ENCODE data around the gene CNOT4. TPM values are rescaled to one million over a fixed set of nuclear protein-coding genes. Genes with fewer than 3 reads are reported as not detected.
A peak's percentile ranks its signal among the peaks of the same experiment; 100 is the strongest.

Gene CNOT4
- 25.0 TPM for total RNA-seq
- long read RNA-seq, full-length matches to known transcripts = 1 of 7 reads
- long read RNA-seq, partial matches to known transcripts = 4 of 7 reads
- long read RNA-seq, other reads (novel, unspliced or antisense) = 2 of 7 reads

GRCh38 chr7:135509839-135510591, at the start of gene CNOT4:
Gene CNOT4, minus strand, starts transcription at chr7:135510102. Its CDS starts 71,771 bp downstream, at chr7:135438331.
- peak; percentile 98 for DNase-seq (ENCODE audit: low spot score)

- DNase-seq (ENCODE audit: low spot score) = no peak
Measured at GRCh38 chr7:135558881-135559280, 49.0 kb upstream of the CNOT4 start.

DNA sequence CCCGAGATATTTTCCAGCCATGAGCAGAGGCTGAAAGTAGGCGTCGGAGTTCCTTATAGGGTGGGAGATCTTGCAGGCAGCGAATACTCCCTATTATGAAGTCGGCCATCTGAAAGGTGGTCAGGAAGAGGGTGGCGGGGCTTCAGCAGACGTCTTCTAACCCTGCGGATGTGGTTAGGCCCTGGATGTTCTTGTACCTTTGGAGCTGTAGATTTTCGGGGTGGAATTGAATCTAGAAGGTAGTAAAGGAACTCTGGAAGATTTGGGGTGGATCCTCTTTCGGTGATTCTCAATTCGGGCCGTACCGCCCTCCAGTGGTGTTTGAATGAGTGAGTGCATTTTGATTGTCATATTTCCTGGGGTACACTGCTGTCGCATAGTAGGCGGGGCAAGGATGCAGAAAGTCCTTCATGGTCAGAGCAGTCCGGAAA, 48.5 kb upstream of the CNOT4 start:
- no peak for DNase-seq (ENCODE audit: low spot score)

DNA sequence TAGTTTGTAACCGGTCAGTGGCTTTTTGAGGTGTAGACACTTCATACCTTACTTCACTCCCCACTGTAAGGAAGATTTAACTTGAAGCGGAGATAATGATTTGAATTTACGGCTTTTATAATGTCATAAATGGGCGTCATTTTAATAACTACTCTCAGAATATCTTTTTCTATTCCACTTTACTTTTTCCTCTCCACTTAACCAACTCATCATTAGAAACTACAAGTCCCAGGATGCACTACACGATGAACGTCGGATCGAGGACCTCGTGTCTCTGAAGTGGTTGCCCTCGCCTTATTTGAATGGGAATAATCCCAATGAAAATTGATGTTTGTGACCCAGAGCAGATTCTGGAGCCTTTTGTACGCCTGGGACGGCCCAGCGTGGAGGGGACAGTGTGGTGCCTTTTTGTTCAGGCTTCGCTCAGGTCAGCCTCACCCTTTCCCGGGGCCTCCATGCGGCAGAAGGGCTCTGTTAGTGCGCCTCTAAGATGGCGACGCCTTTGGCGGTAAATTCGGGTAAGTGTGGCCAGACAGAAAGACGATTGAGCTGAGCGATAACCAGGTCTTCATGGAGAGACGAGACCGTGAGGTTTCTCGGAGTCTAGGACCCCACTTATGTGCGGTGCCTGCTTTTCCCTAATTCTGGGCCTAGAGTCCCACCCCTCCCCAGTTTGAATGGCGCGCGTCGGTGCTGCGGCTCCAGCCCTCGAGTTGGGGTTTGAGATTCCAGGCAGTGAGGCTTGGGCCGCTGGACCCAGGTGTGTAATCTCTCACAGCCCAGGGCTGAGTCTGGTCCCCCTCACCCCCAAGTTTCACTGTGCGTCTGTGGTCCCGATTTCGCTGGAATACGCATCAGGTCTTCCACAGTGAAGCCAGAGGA, 47.8 kb upstream of the CNOT4 start, which contains the start of gene NUP205:
Gene NUP205 (plus strand): TSS at position 463 of the 882 bp plus-strand sequence. CDS start 28 bp downstream, at position 491.
- no peak for DNase-seq (ENCODE audit: low spot score)

DNA sequence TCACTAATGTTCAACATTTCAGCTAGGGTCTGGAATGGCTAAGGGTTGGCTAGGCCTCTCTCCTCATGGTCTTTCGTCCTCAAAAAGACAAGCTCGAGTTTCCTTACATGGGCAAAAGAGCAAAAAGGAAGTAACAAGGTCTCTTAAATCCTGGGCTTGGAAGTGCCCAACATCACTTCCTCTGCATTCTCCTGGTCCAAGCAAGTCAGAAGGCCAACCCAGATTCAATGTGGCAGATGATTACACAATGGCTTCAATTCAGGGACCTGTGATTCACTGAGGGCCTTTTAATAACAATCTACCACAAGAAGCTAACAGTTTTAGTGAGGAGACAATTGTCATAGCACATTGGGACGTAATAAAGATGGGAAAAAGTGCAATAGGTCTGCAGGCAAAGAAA, 43.4 kb upstream of the CNOT4 start:
- DNase-seq (ENCODE audit: low spot score) = no peak

DNA sequence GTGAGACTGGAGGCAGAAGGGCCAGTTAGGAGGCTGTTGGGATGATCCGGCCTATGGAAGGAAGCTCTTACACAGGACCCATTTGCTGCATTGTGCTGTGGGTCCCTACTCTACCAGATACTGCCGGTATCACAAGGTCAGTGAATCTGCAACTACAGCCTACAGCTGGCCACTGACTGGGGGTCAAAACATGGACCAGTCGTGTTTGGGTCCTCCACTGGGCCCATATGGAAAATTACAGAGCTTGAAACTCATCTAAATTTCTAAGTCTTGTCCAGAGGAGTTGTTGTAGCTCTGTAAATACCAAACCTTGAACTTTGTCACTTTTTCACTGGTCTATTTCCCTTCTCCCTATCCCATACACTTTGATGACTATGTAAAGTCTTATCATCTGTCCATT, 42.2 kb upstream of the CNOT4 start:
- no peak for DNase-seq (ENCODE audit: low spot score)

- DNase-seq (ENCODE audit: low spot score) = no peak
Measured at GRCh38 chr7:135550196-135550595, 40.3 kb upstream of the CNOT4 start.

DNA sequence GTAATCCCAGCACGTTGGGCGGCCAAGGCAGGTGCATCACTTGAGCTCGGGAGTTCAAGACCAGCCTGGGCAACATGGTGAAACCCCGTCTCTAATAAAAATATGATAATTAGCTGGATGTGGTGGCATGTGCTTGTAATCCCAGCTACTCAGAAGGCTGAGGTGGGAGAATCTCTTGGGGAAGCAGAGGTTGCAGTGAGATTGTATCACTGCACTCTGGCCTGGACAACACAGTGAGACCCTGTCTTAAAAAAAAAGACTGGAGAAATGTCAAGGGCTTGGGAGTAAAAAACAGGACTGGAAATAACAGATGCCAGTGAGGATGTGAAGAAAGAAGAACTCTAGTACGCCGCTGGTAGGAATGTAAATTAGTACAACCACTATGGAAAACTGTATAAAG, 31.1 kb upstream of the CNOT4 start:
- DNase-seq (ENCODE audit: low spot score) = no peak

DNA sequence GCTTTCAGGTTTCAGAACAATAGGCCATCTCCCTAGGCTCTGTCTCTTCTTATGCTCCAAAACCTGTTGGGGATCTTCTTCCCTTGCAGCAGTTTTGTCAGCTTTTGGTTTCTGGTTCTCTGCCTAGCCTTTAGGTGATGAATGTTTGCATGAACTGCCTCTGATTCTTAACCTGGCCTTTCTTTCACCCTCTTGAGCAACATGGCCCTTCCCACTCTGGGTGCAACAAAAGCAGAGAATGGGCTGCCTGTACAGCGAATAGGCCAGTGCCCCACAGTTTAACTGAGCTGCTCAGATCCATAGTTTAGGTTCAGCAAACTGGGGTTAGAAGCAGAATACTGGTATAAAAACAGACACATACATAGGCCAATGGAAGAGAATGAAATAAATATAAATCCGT, 29.7 kb upstream of the CNOT4 start:
- DNase-seq (ENCODE audit: low spot score) = no peak

- DNase-seq (ENCODE audit: low spot score) = no peak
Measured at GRCh38 chr7:135538376-135538775, 28.5 kb upstream of the CNOT4 start.

GRCh38 chr7:135537905-135538304, 28.0 kb upstream of the CNOT4 start:
- DNase-seq (ENCODE audit: low spot score) = no peak

GRCh38 chr7:135537453-135537852, 27.6 kb upstream of the CNOT4 start:
- DNase-seq (ENCODE audit: low spot score) = no peak

GRCh38 chr7:135536150-135536549, 26.2 kb upstream of the CNOT4 start:
- DNase-seq (ENCODE audit: low spot score) = no peak

GRCh38 chr7:135527025-135527424, 17.1 kb upstream of the CNOT4 start:
- DNase-seq (ENCODE audit: low spot score) = no peak

DNA sequence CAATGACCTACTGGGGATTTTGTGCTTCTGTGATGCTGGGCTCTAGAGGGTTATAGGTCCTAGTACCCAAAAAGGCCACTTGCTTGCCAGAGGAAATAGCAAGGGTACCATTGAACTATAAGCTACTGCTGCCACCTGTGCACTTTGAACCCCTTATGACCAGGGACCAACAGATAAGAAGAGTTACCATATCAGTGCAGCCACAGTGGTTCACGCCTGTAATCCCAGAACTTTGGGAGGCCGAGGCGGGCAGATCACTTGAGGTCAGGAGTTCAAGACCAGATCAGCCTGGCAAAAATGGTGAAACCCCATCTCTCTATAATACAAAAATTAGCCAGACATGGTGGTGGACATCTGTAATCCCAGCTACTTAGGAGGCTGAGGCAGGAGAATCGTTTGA, 15.5 kb upstream of the CNOT4 start:
- no peak for DNase-seq (ENCODE audit: low spot score)

- DNase-seq (ENCODE audit: low spot score) = no peak
Measured at GRCh38 chr7:135523146-135523545, 13.2 kb upstream of the CNOT4 start.

- DNase-seq (ENCODE audit: low spot score) = no peak
Measured at GRCh38 chr7:135522509-135522908, 12.6 kb upstream of the CNOT4 start.

DNA sequence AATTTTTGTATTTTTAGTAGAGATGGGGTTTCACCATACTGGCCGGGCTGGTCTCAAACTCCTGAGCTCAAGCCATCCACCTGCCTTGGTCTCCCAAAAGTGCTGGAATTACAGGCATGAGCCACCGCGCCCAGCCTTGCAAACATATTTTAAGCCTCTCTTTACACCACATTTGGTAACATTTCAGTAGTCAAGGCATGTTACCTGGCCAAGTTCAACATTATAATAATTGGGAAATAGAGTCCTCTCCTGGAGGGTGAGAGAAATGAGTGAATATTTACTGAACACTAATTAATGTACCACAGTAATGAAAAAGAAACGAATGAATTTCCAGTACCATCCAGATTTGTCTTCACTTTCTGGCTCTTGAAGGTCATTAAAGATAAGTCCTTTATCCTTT, 10.0 kb upstream of the CNOT4 start:
- DNase-seq (ENCODE audit: low spot score) = no peak

- DNase-seq (ENCODE audit: low spot score) = no peak
Measured at GRCh38 chr7:135519233-135519688, 9.4 kb upstream of the CNOT4 start.

- DNase-seq (ENCODE audit: low spot score) = no peak
Measured at GRCh38 chr7:135518748-135519147, 8.8 kb upstream of the CNOT4 start.

GRCh38 chr7:135517060-135517459, 7.2 kb upstream of the CNOT4 start:
- no peak for DNase-seq (ENCODE audit: low spot score)

DNA sequence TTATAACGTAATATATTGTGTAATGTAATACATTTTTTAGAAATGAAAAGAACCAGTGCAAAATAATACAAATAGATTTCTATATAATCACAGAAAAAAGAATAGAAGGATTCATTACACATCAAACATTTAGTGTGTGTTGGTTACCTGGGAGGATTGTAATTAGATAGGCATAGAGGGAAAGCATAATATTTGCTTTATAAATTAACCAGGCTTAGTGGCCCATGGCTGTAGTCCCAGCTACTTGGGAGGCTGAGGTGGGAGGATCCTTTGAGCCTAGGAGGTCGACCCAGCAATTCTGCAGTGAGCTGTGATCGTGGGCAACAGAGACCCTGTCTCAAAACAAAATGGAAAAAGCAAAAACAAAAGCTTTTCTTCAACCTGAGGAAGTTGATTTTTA, 5.0 kb upstream of the CNOT4 start:
- DNase-seq (ENCODE audit: low spot score) = no peak
